ENCODE data around the gene SPIRE1.

GRCh38 chr18:12516049-12516630 lies 141.8 kb downstream of the SPIRE1 start:
- TF ChIP-seq CTCF (IDR thresholded peaks at IDR 0.05) (no peak), POLR2A (IDR thresholded peaks at IDR 0.05) (no peak)
